GM12878 (cell line): Measurements from ENCODE around the gene C16orf90. TPM values are rescaled to one million over a fixed set of nuclear protein-coding genes. Genes with fewer than 3 reads are reported as not detected.

Source experiments
- ATAC-seq: fragments of 200-7000 bp; cut with Tn5 transposase; 3 replicates; pipeline ENCODE4 v1.9.1; 2020; ENCODE audit warnings: mild to moderate bottlenecking, moderate library complexity
- BruUV-seq: library from RNA; stranded (reverse); fragments of 400-500 nt; replicated peaks from 2 replicates; lab custom pipeline; 2021; lab: Mats Ljungman, UMichigan
- CTCF ChIA-PET: fragments of 300-600 bp; sonication (Branson Sonifier 250); formaldehyde crosslinking; extraction: SDS; loops from one replicate; lab custom pipeline; 2021; ENCODE audit warnings: inconsistent platforms; lab: Yijun Ruan, JAX
- POLR2A ChIA-PET: fragments of 350-600 bp; formaldehyde crosslinking; extraction: SDS; loops from one replicate; lab custom pipeline; 2021; ENCODE audit warnings: inconsistent platforms; lab: Charles Lee
- RAD21 ChIA-PET: fragments of 300-600 bp; sonication (Branson Sonifier 250); formaldehyde crosslinking; loops from one replicate; lab custom pipeline; 2023; ENCODE audit warnings: antibody characterized with exemption; ENCODE audit not compliant: unreplicated experiment; lab: Charles Lee
- SMC1A ChIA-PET: fragments of 300-600 bp; sonication (Branson Sonifier 250); formaldehyde crosslinking; loops from one replicate; lab custom pipeline; 2023; ENCODE audit not compliant: unreplicated experiment, uncharacterized antibody; lab: Charles Lee
- DNase-seq: peaks from one replicate; pipeline ENCODE4 v3.0.0-alpha.2; 2011; ENCODE audit warnings: low read depth, low spot score
- FAIRE-seq: peaks from 3 replicates; lab custom pipeline; 2011; peaks lifted over from hg19 to GRCh38; lab: Jason Lieb, UNC
- H2AFZ ChIP-seq: 2 replicates; pipeline ENCODE4 v1.6.0; 2011; ENCODE audit warnings: low read depth, low read length, control low read depth; ENCODE audit not compliant: control insufficient read depth
- H3K27ac ChIP-seq: 2 replicates; pipeline ENCODE4 v1.5.1; 2011; ENCODE audit warnings: control low read depth; ENCODE audit not compliant: control insufficient read depth, insufficient read depth
- H3K27me3 ChIP-seq, 2 experiments: replicated peaks in 1 of 2; 2 replicates each; pipeline versions ENCODE4 v1.6.0 to v1.6.1; 2011; ENCODE audit warnings: low read length in 1 of 2; ENCODE audit not compliant: control insufficient read depth in 2 of 2, insufficient read depth in 2 of 2
- H3K36me3 ChIP-seq, 2 experiments: 2 replicates each; pipeline ENCODE4 v1.5.1; 2011; ENCODE audit warnings: low read length in 1 of 2; ENCODE audit not compliant: control insufficient read depth in 2 of 2, insufficient read depth in 2 of 2
- H3K4me1 ChIP-seq: 2 replicates; pipeline ENCODE4 v1.6.1; 2011; ENCODE audit warnings: mild to moderate bottlenecking, low read length, moderate library complexity, mixed read lengths; ENCODE audit not compliant: control insufficient read depth, insufficient read depth
- H3K4me2 ChIP-seq: 2 replicates; pipeline ENCODE4 v1.6.0; 2011; ENCODE audit warnings: control low read depth; ENCODE audit not compliant: control insufficient read depth, insufficient read depth
- H3K4me3 ChIP-seq: fragments of 200-600 bp; sonication (generic); 2 replicates; pipeline ENCODE4 v1.5.1; 2016
- H3K79me2 ChIP-seq: 2 replicates; pipeline ENCODE4 v1.6.0; 2011; ENCODE audit warnings: low read length; ENCODE audit not compliant: control insufficient read depth, insufficient read depth
- H3K9ac ChIP-seq: 2 replicates; pipeline ENCODE4 v1.8.0; 2011; ENCODE audit warnings: low read length, control low read depth, mixed read lengths; ENCODE audit not compliant: control insufficient read depth, insufficient read depth
- H3K9me3 ChIP-seq: replicated peaks from 3 replicates; pipeline ENCODE4 v1.5.1; 2011; ENCODE audit warnings: mild to moderate bottlenecking, low read length; ENCODE audit not compliant: control insufficient read depth, insufficient read depth
- H4K20me1 ChIP-seq: 2 replicates; pipeline ENCODE4 v1.6.0; 2011; ENCODE audit not compliant: control insufficient read depth, insufficient read depth
- CEBPZ ChIP-seq: fragments of 150-350 bp; IDR thresholded peaks from 2 replicates; pipeline ENCODE4 v1.6.1; 2016; ENCODE audit warnings: low read depth, low read length
- FOXM1 ChIP-seq: IDR thresholded peaks from 2 replicates; pipeline ENCODE4 v1.6.1; 2012; ENCODE audit warnings: low read depth, mild to moderate bottlenecking, inconsistent platforms, low read length, moderate library complexity
- HDAC6 ChIP-seq: fragments of 200-600 bp; sonication (generic); IDR thresholded peaks from one replicate; pipeline ENCODE4 v1.8.0; 2017; ENCODE audit warnings: antibody characterized with exemption; ENCODE audit not compliant: unreplicated experiment
- NR2C1 ChIP-seq: fragments of 450-650 bp; IDR thresholded peaks from 2 replicates; pipeline ENCODE4 v1.6.1; 2017; ENCODE audit warnings: antibody characterized with exemption, mild to moderate bottlenecking, moderate library complexity
- POLR2A ChIP-seq: IDR thresholded peaks from 2 replicates; pipeline ENCODE4 v1.6.1; 2011; ENCODE audit warnings: low read depth, mild to moderate bottlenecking, low read length
- ZNF24 ChIP-seq: fragments of 450-650 bp; IDR thresholded peaks from 2 replicates; pipeline ENCODE4 v1.6.1; 2017; ENCODE audit warnings: antibody characterized with exemption, mild to moderate bottlenecking
- ZZZ3 ChIP-seq: IDR thresholded peaks from 2 replicates; pipeline ENCODE4 v1.6.1; 2011; ENCODE audit warnings: low read depth; ENCODE audit not compliant: control insufficient read depth, insufficient read length
- WGBS: methylation state at CpG from one replicate; pipeline ENCODE4 v1.1.6; 2016; ENCODE audit warnings: low lambda C conversion rate; ENCODE audit not compliant: insufficient replicate concordance, insufficient coverage; ENCODE audit errors: missing lambda C conversion rate; 5-methylcytosine and 5-hydroxymethylcytosine counted together
- in situ Hi-C: fragments of 300-500 bp; cut with MboI; formaldehyde crosslinking; loops from 9 replicates; pipeline ENCODE4 v1.14.3; 2018; ENCODE audit warnings: mixed read lengths
- intact Hi-C: fragments of 100-400 bp; cut with micrococcal nuclease; formaldehyde crosslinking; loops from one replicate; pipeline ENCODE4 v1.14.2; 2022; ENCODE audit not compliant: unreplicated experiment
- polyA plus RNA-seq, 11 experiments: library from polyadenylated mRNA; depleted of rRNA in 4 of 11; unstranded in 6 of 11; stranded (reverse) in 5 of 11; fragments of >200 nt; fragmentation: Nextera tagmentation in 4 of 11; fragmentation: Illumina TruSeq in 1 of 11; extraction: Ambion mirVana in 4 of 11; extraction: Trizol in 1 of 11; gene quantifications; 1 replicate in 1 of 11; 2 replicates in 10 of 11; pipeline versions ENCODE4 v1.2.1 to v1.2.3, GENCODE V29; 2011 to 2016; ENCODE audit warnings: inconsistent platforms in 2 of 11, missing spikeins in 2 of 11, low read depth in 1 of 11
- total RNA-seq, 4 experiments: library from RNA; depleted of rRNA in 3 of 4; stranded (reverse); fragments of >200 nt in 3 of 4; fragmentation: Illumina TruSeq in 1 of 4; extraction: Trizol in 1 of 4; gene quantifications; 2 replicates each; pipeline versions ENCODE4 v1.2.1 to v1.2.3, GENCODE V29; 2013 to 2021

The C16orf90 gene
- total and polyA plus RNA-seq, 10 of the 15 experiments (the other 5 are each of a cell fraction or from before 2014, with no cell fraction given): not detected

GRCh38 chr16:3467921-3468320 lies 27.4 kb downstream of the C16orf90 start (continued):
- TF ChIP-seq CEBPZ (no peak), HDAC6 (no peak), ZNF24 (no peak), ZZZ3 (no peak)

- ChIA-PET SMC1A (no interaction called here), POLR2A (no interaction called here), CTCF (no interaction called here), RAD21 (no interaction called here)
- Histone ChIP-seq H3K9ac (no peak overlapping the region), H4K20me1 (0 out of 2 replicates have a peak, but pooled peaks cover 2% of the 10 kb centered on the region), H3K4me2 (no peak overlapping the region), H3K4me3 (no peak overlapping the region), H3K27ac (no peak overlapping the region), H3K4me1 (peaks cover 4% of the 10 kb centered on the region; the same call in 1 of the 2 replicates), H3K27me3 (no peaks in the 10 kb centered on the region), H2AFZ (no peak overlapping the region), H3K9me3 (peaks cover 7% of the 10 kb centered on the region; the same call in 2 of the 3 replicates), H3K36me3 (peaks cover 5 to 12% of the 10 kb centered on the region in 2 experiments), H3K79me2 (peaks cover 57% of the 10 kb centered on the region)
- no peak for ATAC-seq
- WGBS: 91% methylated on average over 8 of the region's 8 CpGs
- TF ChIP-seq FOXM1 (no peak), NR2C1 (no peak), POLR2A (0 out of 2 replicates have a peak, but pooled peaks have one; percentile 16)
- in situ Hi-C loops: no loop called here
- DNase-seq: no peak
- no peak for FAIRE-seq
- intact Hi-C loops: no loop called here
- BruUV-seq: no TSS peak
These were observed 28.1 kb downstream of the C16orf90 start for GRCh38 chr16:3467182-3467581.
